ENCODE measurements around the gene KLHL25.

Gene KLHL25

DNA sequence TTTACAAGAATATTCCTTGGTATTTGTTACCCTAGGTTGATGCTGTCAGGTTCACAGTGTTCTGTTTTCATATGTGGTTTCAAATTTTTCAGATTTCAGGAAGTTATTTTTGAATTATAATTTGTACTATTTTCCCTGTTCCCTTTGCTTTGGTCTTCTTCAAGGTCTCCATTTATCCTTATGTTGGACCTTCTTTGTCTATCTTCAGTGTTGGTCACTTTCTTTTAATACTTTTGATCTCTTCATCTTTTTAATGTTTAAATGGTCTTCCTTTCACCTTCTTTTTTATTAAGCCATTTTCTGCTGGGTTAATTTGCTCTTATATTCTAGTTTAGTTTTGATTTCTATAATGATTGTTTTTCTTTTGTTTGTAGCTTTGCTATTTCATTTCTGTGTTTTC lies 61.3 kb downstream of the KLHL25 start:
- no peak for DNase-seq
- Histone ChIP-seq H3K27ac (ENCODE audit: insufficient read depth, low read length, poor library complexity, severe bottlenecking) (no peak overlapping the region), H3K4me3 (ENCODE audit: insufficient read depth, low read depth, low read length, poor library complexity, severe bottlenecking) (no peak overlapping the region), H3K36me3 (ENCODE audit: control insufficient read depth, insufficient read depth, low read length) (peaks cover 88% of the 10 kb centered on the region), H3K9me3 (ENCODE audit: control insufficient read depth, low read length) (peaks cover 5% of the 10 kb centered on the region), H3K4me1 (ENCODE audit: control insufficient read depth, insufficient read depth, low read length, poor library complexity, severe bottlenecking) (peaks cover 3% of the 10 kb centered on the region), H3K27me3 (replicated peaks; ENCODE audit: control insufficient read depth, insufficient read depth, low read length, poor library complexity, severe bottlenecking) (no peaks in the 10 kb centered on the region)

DNA sequence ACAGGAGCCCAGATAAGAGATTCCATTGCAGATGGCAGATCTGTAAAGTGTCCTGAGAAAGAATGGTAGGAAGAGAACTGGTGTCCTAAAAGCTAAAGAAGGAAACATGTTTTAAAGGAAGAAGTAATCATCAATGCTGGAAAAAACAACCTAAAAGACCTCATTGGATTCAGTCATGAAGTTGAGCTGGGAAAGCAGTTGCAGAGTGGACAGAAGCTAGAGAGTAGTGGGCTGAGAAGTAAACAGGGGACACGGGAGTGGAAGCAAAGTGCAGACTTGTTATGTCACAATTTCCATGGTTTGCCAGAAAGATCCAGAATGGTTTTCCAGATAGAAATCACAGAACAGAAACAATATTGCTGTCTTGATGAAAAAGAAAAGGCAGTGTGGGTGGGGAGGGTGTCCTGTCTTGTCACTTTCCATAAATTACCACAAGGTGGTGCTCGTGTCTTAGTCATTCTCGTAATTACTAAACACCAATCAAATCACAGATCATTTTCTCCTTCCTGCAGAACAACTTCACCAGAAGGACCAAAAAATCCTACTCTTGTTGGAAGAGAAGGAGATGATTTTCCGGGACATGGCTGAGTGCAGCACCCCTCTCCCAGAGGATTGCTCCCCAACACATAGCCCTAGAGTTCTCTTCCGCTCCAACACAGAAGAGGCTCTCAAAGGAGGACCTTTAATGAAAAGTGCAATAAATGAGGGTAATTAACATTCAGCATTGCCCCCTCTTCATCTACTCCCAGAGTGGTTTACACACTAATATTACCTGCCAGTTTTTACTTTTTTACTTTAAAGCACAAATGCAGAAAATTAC lies 64.5 kb downstream of the KLHL25 start:
- H3K4me1 ChIP-seq (ENCODE audit: control insufficient read depth, insufficient read depth, low read length, poor library complexity, severe bottlenecking) = peaks cover 3% of the 10 kb centered on the region
- peaks cover 90% of the 10 kb centered on the region for H3K36me3 ChIP-seq (ENCODE audit: control insufficient read depth, insufficient read depth, low read length)
- no peaks in the 10 kb centered on the region for H3K27me3 ChIP-seq (replicated peaks; ENCODE audit: control insufficient read depth, insufficient read depth, low read length, poor library complexity, severe bottlenecking)
- H3K27ac ChIP-seq (ENCODE audit: insufficient read depth, low read length, poor library complexity, severe bottlenecking) = no peak overlapping the region
- DNase-seq = peak in 1 of 3 donors; percentile 23
- H3K4me3 ChIP-seq (ENCODE audit: insufficient read depth, low read depth, low read length, poor library complexity, severe bottlenecking) = no peak overlapping the region
- H3K9me3 ChIP-seq (ENCODE audit: control insufficient read depth, low read length) = peaks cover 5% of the 10 kb centered on the region

DNA sequence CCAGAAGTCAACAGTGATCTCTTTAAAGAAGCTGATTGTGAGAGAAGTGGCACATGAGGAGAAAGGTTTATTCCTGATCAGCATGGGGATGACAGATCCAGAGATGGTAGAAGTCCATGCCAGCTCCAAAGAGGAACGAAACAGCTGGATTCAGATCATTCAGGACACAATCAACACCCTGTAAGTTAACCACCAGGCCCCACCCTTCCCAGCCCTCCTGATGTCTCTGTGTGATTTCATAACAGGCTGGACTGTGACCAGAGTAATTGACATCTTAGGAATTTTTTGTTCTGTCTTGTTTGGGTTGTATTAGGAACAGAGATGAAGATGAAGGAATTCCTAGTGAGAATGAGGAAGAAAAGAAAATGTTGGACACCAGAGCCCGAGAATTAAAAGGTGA lies 67.7 kb downstream of the KLHL25 start:
- no peak for DNase-seq
- H3K4me3 ChIP-seq (ENCODE audit: insufficient read depth, low read depth, low read length, poor library complexity, severe bottlenecking) = no peak overlapping the region
- no peak overlapping the region for H3K27ac ChIP-seq (ENCODE audit: insufficient read depth, low read length, poor library complexity, severe bottlenecking)
- no peaks in the 10 kb centered on the region for H3K9me3 ChIP-seq (ENCODE audit: control insufficient read depth, low read length)
- H3K36me3 ChIP-seq (ENCODE audit: control insufficient read depth, insufficient read depth, low read length) = peaks cover 78% of the 10 kb centered on the region
- no peaks in the 10 kb centered on the region for H3K27me3 ChIP-seq (replicated peaks; ENCODE audit: control insufficient read depth, insufficient read depth, low read length, poor library complexity, severe bottlenecking)
- peaks cover 6% of the 10 kb centered on the region for H3K4me1 ChIP-seq (ENCODE audit: control insufficient read depth, insufficient read depth, low read length, poor library complexity, severe bottlenecking)

DNA sequence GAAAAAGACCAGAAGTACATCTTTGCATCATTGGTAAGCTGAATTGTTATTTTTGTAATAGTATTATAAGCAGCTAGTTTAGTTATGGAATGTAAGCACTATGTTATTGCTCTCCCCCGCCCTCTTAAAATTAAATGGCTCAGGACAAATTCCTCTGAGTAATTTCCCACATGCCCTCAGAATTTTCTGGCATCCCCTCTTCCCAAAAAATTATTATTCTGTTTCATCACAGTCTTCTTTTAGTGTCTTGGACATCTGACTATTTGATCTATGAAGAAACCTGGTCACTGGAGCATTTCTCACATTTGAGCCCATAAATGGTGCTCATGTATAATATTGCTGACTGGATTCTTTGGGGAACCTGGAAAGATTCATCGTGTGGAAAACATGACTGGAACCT lies 68.3 kb downstream of the KLHL25 start:
- peaks cover 79% of the 10 kb centered on the region for H3K36me3 ChIP-seq (ENCODE audit: control insufficient read depth, insufficient read depth, low read length)
- H3K27ac ChIP-seq (ENCODE audit: insufficient read depth, low read length, poor library complexity, severe bottlenecking) = no peak overlapping the region
- no peak for DNase-seq

DNA sequence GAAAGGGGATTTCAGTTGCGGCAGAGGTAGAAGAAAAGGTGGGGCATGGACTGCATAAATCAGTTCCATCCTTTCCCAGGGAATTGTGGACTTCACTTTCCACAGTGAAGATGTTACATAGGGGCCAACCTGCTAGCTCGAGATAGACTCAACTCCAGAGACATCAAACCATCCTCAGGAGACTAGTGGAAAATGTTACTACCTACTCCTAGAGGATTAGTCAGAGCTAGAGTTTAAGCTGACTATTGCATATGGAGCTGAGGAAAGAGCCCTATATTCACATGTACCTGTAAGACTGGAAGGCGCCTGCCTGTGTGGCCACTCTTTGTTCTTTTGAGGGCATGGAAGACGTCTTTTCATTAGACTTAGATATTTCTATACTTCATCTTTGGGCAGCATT lies 69.2 kb downstream of the KLHL25 start:
- Histone ChIP-seq H3K36me3 (ENCODE audit: control insufficient read depth, insufficient read depth, low read length) (peaks cover 77% of the 10 kb centered on the region), H3K27me3 (replicated peaks; ENCODE audit: control insufficient read depth, insufficient read depth, low read length, poor library complexity, severe bottlenecking) (no peaks in the 10 kb centered on the region), H3K4me3 (ENCODE audit: insufficient read depth, low read depth, low read length, poor library complexity, severe bottlenecking) (no peak overlapping the region), H3K9me3 (ENCODE audit: control insufficient read depth, low read length) (no peaks in the 10 kb centered on the region), H3K4me1 (ENCODE audit: control insufficient read depth, insufficient read depth, low read length, poor library complexity, severe bottlenecking) (peaks cover 6% of the 10 kb centered on the region), H3K27ac (ENCODE audit: insufficient read depth, low read length, poor library complexity, severe bottlenecking) (no peak overlapping the region)
- no peak for DNase-seq

More for the DNA sequence above, 68.3 kb downstream of the KLHL25 start:
- no peak overlapping the region for H3K4me3 ChIP-seq (ENCODE audit: insufficient read depth, low read depth, low read length, poor library complexity, severe bottlenecking)
- H3K4me1 ChIP-seq (ENCODE audit: control insufficient read depth, insufficient read depth, low read length, poor library complexity, severe bottlenecking) = peaks cover 6% of the 10 kb centered on the region
- H3K9me3 ChIP-seq (ENCODE audit: control insufficient read depth, low read length) = no peaks in the 10 kb centered on the region
- no peaks in the 10 kb centered on the region for H3K27me3 ChIP-seq (replicated peaks; ENCODE audit: control insufficient read depth, insufficient read depth, low read length, poor library complexity, severe bottlenecking)

DNA sequence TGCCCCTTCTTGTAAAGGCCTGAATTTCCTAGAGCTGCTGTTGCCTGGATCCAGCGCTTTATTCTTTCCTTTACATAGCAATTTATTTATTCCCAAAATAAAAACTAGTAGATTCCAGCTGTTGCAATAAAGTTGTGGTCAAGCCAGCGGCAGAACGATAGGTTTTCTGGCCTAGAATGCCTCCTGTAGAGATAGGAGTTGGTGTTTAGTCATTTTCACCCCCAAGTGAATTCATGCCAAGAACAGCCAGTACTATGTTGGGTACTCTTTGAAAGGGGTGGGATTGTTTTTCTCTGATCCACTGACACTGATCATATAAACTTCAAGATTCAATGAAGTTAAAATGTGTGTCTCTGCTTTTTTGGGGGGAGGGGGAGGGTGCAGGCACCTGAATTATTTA lies 69.7 kb downstream of the KLHL25 start:
- no peaks in the 10 kb centered on the region for H3K27me3 ChIP-seq (replicated peaks; ENCODE audit: control insufficient read depth, insufficient read depth, low read length, poor library complexity, severe bottlenecking)
- H3K9me3 ChIP-seq (ENCODE audit: control insufficient read depth, low read length) = no peaks in the 10 kb centered on the region
- H3K4me3 ChIP-seq (ENCODE audit: insufficient read depth, low read depth, low read length, poor library complexity, severe bottlenecking) = no peak overlapping the region
- peak overlapping the region; percentile 57 for H3K27ac ChIP-seq (ENCODE audit: insufficient read depth, low read length, poor library complexity, severe bottlenecking)
- peaks cover 74% of the 10 kb centered on the region for H3K36me3 ChIP-seq (ENCODE audit: control insufficient read depth, insufficient read depth, low read length)
- DNase-seq = no peak
- peaks cover 3% of the 10 kb centered on the region for H3K4me1 ChIP-seq (ENCODE audit: control insufficient read depth, insufficient read depth, low read length, poor library complexity, severe bottlenecking)

DNA sequence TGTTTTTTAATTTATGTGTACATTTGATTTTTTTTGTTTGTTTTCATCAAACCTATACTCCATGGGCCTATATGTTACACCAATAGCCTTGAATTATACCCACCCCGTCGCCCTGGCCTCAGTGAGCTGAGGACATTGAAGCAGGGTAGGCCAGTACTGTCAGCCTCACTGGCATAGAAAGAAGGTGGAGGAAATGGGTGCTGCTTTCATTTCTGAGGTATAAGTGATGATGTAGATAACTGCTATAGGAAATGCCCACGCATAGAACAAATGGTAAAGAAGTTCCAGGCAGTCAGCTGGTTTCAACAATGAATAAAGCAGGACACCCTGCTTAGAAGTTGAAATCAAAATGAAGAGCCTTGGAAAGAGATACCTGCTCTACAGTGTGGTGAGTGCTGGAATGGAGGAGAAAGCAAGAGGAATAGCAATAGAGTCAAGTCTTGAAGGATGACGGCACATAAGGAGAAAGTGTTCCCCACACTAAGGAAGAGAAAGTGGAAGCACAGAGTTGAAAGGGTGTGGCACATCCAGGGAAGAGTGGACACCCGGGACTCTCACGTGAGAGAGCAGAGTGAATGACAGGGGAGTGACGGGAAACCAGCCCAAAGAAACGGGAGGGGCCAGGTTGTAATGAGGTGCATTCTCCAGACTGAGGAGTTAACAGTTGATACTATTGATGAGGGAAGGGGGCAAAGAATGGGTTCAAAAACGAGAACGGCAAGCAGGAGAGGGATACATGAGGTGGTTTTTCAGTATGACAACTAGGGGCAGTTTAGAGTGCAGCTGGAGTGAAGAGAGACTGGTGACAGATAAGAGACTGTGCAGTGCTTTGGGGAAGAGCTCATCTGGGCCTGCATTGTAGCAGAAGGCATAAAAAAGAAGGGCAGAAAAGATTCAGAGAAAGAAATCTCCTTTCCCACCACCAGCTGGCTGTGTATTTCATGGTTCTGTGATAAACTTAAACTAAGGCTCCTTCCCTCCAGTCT lies 70.5 kb downstream of the KLHL25 start:
- H3K27ac ChIP-seq (ENCODE audit: insufficient read depth, low read length, poor library complexity, severe bottlenecking) = peak overlapping the region; percentile 57
- no peaks in the 10 kb centered on the region for H3K27me3 ChIP-seq (replicated peaks; ENCODE audit: control insufficient read depth, insufficient read depth, low read length, poor library complexity, severe bottlenecking)
- H3K4me3 ChIP-seq (ENCODE audit: insufficient read depth, low read depth, low read length, poor library complexity, severe bottlenecking) = no peak overlapping the region
- peaks cover 71% of the 10 kb centered on the region for H3K36me3 ChIP-seq (ENCODE audit: control insufficient read depth, insufficient read depth, low read length)
- no peaks in the 10 kb centered on the region for H3K9me3 ChIP-seq (ENCODE audit: control insufficient read depth, low read length)
- no peak for DNase-seq
- peaks cover 3% of the 10 kb centered on the region for H3K4me1 ChIP-seq (ENCODE audit: control insufficient read depth, insufficient read depth, low read length, poor library complexity, severe bottlenecking)

DNA sequence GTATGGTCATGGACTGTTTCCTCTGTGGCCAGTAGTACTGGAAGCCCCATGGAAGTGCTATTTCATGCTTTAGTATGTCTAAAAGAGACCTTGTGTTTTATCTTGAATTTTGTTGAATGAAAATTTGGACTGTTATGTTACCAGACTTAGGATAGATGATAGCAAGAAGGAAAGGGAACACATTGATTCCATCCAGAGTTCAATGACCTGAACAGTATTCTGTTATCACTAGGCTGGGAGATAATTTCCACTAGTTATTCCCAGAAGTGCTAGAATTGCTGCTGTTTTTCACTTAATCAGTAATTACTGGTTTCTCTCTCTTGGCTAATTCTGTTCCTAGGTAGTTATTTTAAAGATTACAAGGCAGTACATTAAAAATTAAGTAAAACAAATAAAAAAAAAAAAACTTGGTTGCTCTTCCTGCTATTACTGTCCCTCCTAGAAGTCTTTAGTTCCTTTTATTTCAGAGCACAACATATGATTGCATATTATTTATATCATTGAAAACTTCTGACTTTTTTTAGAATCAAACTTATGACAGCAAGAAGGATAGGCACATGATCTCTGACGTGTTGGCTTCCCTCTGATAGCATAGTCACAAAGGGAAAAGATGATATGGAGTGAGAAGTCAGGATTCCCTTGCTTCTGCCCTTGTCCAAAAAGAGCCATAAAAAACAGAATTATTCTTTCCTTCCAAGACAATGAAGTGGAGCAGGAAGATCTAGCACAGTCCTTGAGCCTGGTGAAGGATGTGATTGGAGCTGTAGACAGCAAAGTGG lies 72.2 kb downstream of the KLHL25 start:
- Histone ChIP-seq H3K27ac (ENCODE audit: insufficient read depth, low read length, poor library complexity, severe bottlenecking) (peak overlapping the region; percentile 1), H3K36me3 (ENCODE audit: control insufficient read depth, insufficient read depth, low read length) (peaks cover 74% of the 10 kb centered on the region), H3K4me3 (ENCODE audit: insufficient read depth, low read depth, low read length, poor library complexity, severe bottlenecking) (no peak overlapping the region), H3K4me1 (ENCODE audit: control insufficient read depth, insufficient read depth, low read length, poor library complexity, severe bottlenecking) (peaks cover 3% of the 10 kb centered on the region), H3K9me3 (ENCODE audit: control insufficient read depth, low read length) (no peaks in the 10 kb centered on the region), H3K27me3 (replicated peaks; ENCODE audit: control insufficient read depth, insufficient read depth, low read length, poor library complexity, severe bottlenecking) (no peaks in the 10 kb centered on the region)
- no peak for DNase-seq

DNA sequence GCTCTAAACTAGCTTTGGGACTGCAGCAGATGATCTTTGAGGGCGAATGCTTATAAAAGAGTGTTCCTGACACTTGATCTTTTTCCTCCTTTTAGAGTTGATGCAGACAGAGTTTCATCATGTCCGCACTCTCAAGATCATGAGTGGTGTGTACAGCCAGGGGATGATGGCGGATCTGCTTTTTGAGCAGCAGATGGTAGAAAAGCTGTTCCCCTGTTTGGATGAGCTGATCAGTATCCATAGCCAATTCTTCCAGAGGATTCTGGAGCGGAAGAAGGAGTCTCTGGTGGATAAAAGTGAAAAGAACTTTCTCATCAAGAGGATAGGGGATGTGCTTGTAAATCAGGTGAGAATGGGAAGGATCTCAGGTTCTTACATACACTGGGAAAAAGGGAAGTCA lies 75.7 kb downstream of the KLHL25 start:
- H3K4me3 ChIP-seq (ENCODE audit: insufficient read depth, low read depth, low read length, poor library complexity, severe bottlenecking) = no peak overlapping the region
- peaks cover 78% of the 10 kb centered on the region for H3K36me3 ChIP-seq (ENCODE audit: control insufficient read depth, insufficient read depth, low read length)
- H3K27me3 ChIP-seq (replicated peaks; ENCODE audit: control insufficient read depth, insufficient read depth, low read length, poor library complexity, severe bottlenecking) = no peaks in the 10 kb centered on the region
- DNase-seq = no peak
- H3K9me3 ChIP-seq (ENCODE audit: control insufficient read depth, low read length) = no peaks in the 10 kb centered on the region
- no peak overlapping the region for H3K27ac ChIP-seq (ENCODE audit: insufficient read depth, low read length, poor library complexity, severe bottlenecking)
- peaks cover 3% of the 10 kb centered on the region for H3K4me1 ChIP-seq (ENCODE audit: control insufficient read depth, insufficient read depth, low read length, poor library complexity, severe bottlenecking)
